ENCODE results near the gene ITPKA.

ITPKA gene

GRCh38 chr15:41507820-41508290 is 14.2 kb downstream of the ITPKA start:
- FAIRE-seq: no peak
- no peak for DNase-seq (ENCODE audit: insufficient read length, low spot score)

- FAIRE-seq: no peak
- no peak for DNase-seq (ENCODE audit: insufficient read length, low spot score)
These were observed 17.1 kb downstream of the ITPKA start for GRCh38 chr15:41510728-41511127.

- no peak for DNase-seq (ENCODE audit: insufficient read length, low spot score)
These were observed 17.7 kb downstream of the ITPKA start for GRCh38 chr15:41511331-41511898.

DNA sequence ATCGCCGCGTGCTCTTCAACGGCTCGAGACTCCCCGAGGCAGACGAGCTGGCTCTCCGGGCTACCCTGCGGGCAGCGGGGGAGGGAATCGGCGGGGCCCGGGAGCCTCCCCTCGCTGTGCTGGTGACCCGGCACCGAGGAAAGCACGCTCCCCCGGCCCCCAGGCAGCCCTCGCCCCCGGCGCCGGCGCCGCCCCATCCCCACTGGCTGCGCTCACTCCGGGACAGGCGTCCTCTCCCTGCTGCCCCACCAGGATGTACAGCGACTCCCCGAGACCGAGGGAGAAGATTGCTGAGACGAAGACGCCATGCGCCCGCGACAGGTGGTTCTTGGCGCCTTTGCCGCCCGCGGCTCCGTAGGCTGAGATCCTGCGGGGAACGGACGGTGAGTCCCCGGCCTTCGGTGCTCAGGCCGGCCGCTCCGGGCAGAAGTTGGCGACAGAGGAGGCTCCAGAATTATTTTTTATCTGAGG is 18.3 kb downstream of the ITPKA start:
- FAIRE-seq: no peak
- DNase-seq (ENCODE audit: insufficient read length, low spot score): no peak

More at GRCh38 chr15:41511331-41511898, 17.7 kb downstream of the ITPKA start:
- FAIRE-seq: no peak

GRCh38 chr15:41512512-41512939 is 18.9 kb downstream of the ITPKA start:
- FAIRE-seq (no peak), DNase-seq (ENCODE audit: insufficient read length, low spot score) (no peak)

DNA sequence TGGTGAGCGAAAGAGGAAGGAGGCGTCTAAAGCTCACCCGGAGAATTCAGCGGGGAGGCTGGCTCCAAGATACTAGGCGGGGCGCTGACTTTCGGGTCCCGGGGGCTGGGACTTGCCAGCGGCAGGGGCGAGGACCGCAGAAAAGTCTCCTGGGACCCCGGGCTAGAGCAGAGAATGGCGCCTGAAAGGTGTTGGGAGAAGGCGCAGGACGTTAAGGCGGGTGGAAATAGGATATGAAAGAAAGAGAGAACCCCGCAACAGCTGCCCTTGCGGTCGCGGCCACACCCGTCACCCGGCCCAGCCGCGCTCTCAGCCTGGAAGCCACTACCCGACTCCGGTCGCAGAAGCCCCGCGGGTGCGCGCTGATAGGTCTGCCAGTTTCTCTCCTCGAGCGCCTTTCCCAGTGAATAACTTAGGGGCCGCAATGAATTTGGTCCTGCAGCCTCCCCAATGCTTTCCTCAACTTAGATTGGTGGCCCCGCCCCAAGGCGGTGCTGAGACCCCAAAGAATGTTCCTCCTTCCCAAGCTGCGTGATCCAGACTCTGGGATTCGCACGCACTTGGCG is 19.3 kb downstream of the ITPKA start:
- no peak for DNase-seq (ENCODE audit: insufficient read length, low spot score)
- peak; percentile 61 for FAIRE-seq

DNA sequence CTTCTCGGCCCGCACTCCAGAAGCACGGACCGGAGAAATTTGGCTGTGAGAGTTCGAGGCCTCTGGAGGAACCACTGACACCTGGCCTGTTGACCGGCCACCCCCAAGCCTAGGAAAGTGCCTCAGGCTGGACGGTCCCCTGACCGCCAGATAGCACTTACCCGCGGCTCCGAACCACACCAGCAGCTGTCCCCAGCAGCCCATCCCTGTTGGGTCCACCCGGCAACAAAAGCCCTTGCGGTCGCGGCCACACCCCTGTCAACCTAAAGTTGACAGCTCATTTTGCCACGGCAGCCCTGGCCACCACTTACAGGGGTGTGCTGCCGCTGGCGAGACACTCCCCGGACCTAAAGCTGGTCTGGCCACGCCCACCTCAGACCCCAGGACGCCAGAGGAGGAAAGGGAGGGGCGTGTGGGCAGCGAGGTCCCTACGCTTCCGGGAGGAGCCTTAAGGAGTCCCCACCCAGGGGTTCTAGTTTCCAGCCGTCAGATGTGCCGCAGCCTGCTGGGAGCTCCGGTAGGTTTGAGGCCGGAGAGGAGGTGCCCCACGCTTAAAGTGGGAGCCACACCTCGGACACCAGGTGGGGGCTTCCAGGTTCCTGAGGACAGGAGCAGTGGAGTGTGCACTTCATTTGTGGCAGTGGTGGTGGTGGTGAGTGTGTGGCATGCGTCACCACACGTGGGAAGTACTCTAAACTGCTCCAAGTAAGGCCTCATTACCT is 20.0 kb downstream of the ITPKA start, which contains the start of gene LTK:
TSS of gene LTK (minus strand) at position 322 of the 722 bp plus-strand sequence. CDS start at position 204, 118 bp downstream.
- peak; percentile 55 for FAIRE-seq
- DNase-seq (ENCODE audit: insufficient read length, low spot score): no peak

GRCh38 chr15:41517895-41518449 is 24.3 kb downstream of the ITPKA start:
- no peak for FAIRE-seq

GRCh38 chr15:41520636-41521035 is 27.0 kb downstream of the ITPKA start:
- DNase-seq (ENCODE audit: insufficient read length, low spot score): no peak
- no peak for FAIRE-seq

More at GRCh38 chr15:41517895-41518449, 24.3 kb downstream of the ITPKA start:
- DNase-seq (ENCODE audit: insufficient read length, low spot score): no peak

DNA sequence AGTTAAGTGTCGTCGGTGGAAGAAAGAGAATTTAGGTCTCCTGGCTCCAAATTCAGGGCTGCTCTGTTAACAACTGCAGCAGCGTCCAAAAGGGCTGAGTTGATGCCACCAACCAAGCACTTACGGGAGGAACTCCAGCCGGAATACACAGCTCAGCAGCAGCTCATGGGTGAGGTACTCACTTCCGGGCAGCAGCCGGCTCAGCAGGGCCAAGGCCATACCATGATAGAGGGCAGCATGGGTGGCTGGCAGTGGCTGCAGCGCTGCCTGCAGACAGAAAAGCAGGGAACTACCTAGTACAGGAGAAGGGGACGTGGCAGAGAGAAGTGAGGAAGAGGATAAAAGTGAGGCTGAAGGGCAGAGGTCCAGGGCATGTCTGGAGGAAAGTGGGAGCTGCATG is 27.9 kb downstream of the ITPKA start:
- no peak for DNase-seq (ENCODE audit: insufficient read length, low spot score)
- FAIRE-seq: no peak

DNA sequence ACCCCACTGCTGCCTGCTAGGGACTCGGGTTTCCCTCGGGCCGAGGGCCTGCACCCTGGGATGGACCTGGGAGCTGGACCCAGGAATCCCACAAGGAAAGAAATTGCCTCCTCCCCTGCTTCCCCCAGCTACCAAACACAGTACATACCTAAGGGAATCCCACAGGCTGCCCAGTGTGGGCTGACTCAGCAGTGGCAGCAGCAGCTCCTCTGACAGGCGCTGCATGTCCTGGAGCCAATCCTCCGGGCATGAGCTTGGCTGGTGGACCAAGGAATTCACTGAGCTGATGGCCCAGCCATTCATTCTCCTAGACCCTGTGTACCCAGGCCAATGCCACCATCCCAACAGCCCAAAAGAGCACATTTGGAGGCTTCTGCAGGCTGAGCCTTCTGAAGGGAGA is 29.4 kb downstream of the ITPKA start:
- DNase-seq (ENCODE audit: insufficient read length, low spot score): no peak
- no peak for FAIRE-seq

DNA sequence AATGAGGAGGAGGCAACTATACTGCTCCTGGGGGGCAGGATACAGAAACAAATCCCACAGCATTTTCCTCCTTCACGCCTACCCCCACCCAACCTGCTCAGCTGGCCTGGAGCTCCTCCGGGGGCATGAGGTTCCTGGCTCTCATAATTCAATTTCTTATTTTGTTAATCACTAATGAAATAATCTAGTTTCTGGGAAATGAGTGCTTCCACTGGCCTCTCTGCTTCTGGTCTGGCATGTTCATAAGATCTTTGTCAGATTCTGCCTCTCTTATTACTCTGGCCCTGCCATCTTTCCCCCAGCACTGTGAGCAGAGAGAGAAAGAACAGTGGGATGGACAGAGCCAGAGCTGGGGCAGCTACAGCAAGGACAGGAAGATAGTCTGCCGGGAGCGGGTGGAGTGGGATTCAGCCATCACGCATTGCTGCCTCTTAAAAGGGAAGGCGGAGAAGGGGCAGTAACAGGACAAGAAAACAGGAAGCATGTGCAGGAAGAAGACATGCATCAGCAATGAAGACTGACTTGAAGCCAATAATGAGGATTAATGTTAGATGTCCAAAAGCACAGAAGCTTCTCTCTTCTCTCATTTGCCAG is 36.8 kb downstream of the ITPKA start:
- FAIRE-seq: no peak
- DNase-seq (ENCODE audit: insufficient read length, low spot score): no peak

- FAIRE-seq: no peak
- DNase-seq (ENCODE audit: insufficient read length, low spot score): no peak
These were observed 41.9 kb downstream of the ITPKA start for GRCh38 chr15:41535544-41535943.

DNA sequence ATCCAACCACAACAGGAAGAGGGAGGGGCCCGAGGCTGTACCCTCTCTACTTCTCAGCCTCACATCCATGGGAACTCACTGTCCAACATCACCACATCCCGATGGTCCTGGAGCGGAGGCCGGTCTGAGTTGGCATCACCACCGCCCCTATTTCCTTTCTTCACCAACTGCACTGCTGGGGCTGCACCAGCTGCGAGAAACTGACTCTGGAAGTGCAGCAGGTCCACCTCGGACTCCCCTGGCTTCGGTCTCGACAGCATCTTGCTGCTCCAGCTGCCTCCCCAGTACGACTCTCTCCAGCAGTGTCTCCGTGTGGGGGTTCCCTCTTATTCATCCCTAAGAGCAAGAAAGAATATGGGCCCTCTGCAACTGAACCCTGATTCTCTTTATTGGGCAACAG is 43.2 kb downstream of the ITPKA start:
- no peak for DNase-seq (ENCODE audit: insufficient read length, low spot score)
- no peak for FAIRE-seq

DNA sequence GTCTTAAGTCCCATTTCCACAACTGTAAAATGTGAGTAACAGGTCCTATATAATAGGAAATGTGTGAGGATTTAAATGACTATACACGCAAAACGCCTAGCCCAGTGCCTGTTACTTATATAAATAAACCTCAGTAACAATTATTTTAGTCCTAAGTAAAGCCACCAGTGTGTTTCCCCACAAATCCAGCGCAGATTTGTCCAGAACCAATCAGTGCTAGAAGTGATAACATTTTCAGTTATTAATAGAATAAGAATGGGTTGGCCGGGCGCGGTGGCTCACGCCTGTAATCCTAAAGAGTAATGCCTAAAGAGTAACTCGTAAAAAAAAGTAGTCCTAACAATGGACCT is 49.8 kb downstream of the ITPKA start:
- no peak for DNase-seq (ENCODE audit: insufficient read length, low spot score)
- no peak for FAIRE-seq

DNA sequence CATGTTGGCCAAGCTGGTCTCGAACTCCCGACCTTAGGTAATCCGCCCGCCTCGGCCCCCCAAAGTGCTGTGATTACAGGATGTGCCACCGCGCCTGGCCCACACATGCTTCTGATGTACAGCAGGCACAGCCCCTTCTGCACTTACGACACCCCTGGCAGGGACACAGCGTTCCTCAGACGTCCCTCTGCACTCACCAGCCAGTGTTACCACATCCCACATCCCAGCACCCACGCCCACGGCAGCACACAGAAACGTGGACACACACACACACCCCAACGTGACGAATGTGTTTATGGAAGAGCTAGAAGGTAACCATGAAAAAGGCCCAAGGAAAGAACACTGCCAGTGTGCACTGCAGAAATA is 51.0 kb downstream of the ITPKA start:
- no peak for DNase-seq (ENCODE audit: insufficient read length, low spot score)
- FAIRE-seq: no peak

- no peak for DNase-seq (ENCODE audit: insufficient read length, low spot score)
- FAIRE-seq: no peak
These were observed 51.5 kb downstream of the ITPKA start for GRCh38 chr15:41545218-41545617.

- no peak for DNase-seq (ENCODE audit: insufficient read length, low spot score)
These were observed 53.4 kb downstream of the ITPKA start for GRCh38 chr15:41546851-41547786.

DNA sequence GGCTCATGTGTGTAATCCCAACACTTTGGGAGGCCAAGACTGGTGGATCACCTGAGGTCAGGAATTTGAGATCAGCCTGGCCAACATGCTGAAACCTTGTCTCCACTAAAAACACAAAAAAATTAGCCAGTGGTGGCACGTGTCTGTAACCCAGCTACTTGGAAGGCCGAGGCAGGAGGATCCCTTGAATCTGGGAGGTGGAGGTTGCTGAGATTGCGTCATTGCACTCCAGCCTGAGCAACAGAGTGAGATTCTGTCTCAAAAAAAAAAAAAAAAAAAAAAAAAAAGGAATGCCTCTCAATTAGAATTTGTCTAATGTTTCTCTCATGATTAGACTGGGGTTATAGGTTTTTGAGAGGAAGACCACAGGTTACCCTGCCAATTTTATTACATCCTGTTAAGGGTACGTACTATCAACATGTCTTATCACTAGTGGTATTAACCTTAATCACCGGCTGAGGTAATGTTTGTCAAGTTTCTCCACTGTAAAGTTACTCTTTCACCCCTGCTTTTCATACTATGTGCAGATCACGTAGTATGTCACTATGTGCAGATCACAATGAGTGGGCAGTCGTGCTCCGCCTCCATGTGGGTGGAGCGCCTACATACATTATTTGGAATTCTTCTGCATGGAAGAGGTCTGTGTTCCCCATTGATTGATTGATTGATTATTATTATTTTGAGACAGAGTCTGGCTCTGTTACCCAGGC is 56.5 kb downstream of the ITPKA start:
- DNase-seq (ENCODE audit: insufficient read length, low spot score) (no peak), FAIRE-seq (no peak)

More at GRCh38 chr15:41546851-41547786, 53.4 kb downstream of the ITPKA start:
- no peak for FAIRE-seq

Data from GM19239 (cell line).